Islet of Langerhans (tissue), 1 donor: ENCODE measurements around the gene PKIB.

Source experiments
- FAIRE-seq: peaks from one replicate; lab custom pipeline; 2011; peaks lifted over from hg19 to GRCh38; lab: Jason Lieb, UNC

PKIB gene

DNA sequence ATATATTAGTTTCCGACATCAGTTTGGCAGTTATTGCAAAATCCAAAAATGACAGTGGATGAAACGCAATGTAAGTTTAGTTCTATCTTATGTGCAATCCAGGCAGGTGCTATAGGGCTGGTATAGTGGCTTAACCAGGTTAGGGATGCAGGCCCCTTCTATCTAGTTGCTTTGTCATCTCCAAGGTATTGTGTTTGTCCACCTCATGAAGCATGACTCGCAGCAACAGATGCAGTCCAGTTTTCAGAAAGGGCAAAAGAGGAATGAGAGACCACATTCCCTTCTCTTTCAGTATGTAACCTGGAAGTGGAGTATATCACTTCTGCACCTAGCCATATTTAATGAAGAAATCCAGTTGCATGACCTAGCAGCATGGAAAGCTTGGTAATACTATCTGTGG lies 59.7 kb downstream of the PKIB start:
- FAIRE-seq = no peak

DNA sequence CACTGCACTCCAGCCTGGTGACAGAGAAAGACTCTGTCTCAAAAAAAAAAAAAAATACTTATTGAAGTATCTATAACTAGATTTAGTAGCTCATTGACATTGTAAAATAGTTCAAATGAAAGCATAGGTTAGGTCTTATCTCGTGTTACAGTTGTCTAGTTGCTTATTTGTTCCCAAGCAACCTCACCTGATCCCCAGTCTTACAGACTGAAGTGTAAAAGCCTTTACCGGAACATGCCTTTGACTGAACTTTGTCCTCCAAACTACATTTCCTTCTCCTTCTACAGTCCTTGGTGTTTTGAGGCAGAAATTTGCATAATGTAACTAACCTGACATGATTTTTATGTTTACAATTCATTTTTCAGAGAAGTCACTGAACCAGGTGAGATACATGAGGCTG lies 61.0 kb downstream of the PKIB start:
- no peak for FAIRE-seq

DNA sequence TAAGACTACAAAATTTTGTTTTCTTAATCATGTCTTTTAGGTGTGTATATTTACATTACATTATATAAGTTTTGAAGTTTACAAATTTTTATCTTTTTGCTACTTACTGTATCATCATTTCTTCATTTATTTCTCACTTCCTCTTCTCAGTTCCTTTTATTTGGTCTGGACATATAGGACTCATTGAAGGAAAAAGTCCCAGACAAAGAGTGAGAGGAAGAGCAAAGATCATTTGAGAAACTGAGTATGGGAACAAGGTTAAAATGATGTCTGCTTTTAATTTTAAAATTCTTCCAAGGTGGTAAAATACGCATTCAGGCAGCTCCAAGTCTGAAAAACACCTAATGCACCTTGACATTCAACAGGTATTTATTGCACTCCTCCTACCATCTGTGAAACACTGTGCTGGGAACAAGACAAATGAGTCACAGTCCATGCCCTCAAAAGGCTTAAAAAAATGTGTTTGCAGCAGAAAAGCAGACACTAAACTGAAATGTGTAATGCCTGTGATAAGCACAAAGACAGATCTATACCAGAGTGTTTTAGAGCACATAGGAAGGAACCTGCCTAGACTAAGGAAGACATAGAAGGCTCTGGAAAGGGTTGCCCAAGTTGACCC lies 63.2 kb downstream of the PKIB start:
- FAIRE-seq = no peak

DNA sequence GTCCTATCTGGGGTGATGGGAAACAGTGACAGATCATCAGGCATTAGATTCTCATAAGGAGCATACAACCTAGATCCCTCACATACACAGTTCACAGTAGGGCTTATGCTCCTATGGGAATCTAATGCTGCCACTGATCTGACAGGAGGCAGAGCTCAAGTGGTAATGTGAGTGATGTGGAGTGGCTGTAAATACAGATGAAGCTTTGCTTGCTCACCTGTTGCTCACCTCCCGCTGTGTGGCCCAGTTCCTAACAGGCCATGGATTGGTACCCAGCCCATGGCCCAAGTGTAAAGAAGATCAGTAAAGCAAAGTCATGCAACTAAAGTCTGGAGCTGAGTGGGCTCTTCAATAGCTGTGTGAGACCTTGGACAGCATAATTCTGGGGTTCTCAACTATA lies 65.9 kb downstream of the PKIB start:
- FAIRE-seq = no peak

DNA sequence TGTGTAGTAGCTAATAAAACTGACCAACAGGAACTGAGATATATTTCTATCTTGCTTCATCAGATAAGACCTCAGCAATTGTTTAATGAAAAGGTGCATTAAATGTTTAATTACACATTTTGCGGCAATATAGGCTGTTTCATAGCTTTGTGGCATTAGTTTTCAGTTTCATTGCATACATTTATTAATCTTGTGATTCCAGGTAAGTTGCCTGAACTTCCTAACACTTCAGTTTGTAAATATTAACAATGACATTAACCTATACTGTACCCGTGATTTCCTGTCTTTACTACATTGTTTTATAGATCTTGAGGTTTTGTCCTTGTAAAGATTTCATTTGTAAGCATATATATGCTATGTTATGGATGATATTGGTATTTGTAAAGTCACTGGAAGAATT lies 66.5 kb downstream of the PKIB start:
- no peak for FAIRE-seq

DNA sequence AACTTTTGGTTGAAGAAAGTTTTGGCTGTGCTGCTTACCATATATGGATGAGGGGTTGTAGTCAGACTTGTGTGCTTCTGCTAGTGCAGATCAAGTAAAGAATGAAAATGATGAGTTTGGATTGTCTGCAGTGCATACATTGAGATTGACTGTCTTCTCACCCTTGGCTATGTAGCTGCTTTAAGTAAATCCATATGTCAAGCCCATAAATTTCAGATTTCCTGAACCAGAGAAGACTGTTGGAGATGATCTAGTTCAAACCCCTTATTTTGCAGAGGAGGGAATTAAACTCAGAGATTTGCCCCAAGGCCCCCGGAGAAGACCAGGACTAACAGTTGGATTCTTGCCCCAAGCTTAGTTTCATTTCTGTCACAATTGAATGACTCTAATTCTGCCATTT lies 67.2 kb downstream of the PKIB start:
- FAIRE-seq = no peak

DNA sequence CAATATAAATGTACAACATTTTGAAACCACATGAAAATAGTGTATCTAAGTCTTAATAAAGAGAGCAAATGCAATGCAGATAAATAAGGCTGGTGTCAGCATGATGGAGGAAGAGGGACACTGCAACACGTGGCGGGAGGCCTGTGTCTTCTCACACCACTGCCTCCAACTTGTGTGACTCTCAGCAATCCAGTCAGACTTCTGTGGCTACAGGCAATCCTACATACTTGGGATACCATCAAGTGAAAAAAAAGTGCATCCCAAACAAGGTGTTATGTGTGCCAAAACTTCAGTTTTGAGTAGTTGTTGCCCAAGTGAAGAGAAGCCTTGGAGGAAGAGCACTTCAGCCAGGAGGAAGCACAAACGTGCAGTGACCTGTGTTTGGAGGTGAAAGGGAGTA lies 68.6 kb downstream of the PKIB start:
- no peak for FAIRE-seq

DNA sequence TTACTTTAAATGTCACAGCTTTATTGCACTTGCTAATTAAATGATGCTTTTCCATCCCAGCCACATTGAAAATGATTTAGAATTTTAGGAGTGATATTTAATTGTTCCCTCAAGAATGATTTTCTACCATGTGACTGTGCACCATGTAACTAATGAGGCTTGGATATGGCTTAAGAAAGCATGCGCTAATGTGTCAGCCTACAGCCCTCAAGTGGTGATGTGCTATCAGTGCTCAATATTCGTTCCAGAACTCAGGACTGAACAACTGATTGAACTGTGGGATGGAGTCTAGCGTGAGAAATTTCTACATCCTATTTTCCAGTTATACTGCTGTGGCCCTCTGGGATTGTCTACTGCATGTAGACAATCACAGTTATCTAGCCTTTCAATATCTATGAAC lies 71.5 kb downstream of the PKIB start:
- no peak for FAIRE-seq

DNA sequence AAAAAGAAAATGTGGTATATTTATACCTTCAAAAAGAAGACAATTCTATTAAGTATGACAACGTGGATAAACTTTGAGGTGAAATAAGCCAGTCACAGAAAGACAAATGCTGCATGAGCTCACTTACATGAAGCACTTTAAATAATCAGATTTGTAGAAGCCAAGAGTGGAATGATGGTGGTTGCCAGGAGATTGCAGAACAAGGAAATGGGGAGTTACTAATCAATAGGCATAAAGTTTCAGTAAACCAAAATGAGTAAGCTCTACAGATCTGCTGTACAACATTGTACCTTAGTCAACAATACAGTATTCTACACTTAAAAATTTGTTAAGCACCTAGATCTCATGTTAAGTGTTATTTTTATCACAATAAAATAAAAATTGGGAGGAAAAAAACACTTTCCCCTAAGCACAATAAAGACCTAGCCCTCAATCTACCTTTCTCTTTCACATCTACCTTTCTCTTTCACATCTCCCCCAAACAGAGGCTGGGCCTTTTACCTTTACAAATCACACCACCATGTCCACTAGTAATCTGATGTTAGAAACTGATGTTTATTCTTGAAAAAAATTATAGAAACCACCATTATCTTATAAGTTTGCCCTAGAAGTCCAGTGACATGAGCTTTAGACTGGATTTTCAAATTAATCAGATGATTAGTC lies 73.9 kb downstream of the PKIB start:
- FAIRE-seq = peak; percentile 89

DNA sequence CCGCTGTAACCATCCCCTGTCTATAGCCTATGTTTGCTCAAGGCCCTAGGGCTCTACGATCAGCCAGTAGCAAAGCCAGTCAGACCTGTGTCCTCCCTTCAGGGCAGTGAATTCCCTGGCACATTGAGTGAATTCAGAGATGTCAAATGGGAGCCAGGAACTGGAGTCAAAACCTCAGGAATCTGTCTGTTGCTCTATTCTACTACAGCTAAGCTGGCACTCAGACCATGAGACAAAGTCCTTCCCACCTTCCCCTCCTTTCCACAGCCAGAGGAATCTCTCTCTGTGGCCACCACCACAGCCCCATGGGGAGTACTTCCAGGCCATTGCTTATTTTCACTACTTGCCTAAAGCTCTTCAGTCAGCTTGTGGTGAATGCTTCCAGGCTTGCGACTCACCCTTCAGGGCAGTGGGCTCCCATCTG lies 82.0 kb downstream of the PKIB start:
- FAIRE-seq = no peak

DNA sequence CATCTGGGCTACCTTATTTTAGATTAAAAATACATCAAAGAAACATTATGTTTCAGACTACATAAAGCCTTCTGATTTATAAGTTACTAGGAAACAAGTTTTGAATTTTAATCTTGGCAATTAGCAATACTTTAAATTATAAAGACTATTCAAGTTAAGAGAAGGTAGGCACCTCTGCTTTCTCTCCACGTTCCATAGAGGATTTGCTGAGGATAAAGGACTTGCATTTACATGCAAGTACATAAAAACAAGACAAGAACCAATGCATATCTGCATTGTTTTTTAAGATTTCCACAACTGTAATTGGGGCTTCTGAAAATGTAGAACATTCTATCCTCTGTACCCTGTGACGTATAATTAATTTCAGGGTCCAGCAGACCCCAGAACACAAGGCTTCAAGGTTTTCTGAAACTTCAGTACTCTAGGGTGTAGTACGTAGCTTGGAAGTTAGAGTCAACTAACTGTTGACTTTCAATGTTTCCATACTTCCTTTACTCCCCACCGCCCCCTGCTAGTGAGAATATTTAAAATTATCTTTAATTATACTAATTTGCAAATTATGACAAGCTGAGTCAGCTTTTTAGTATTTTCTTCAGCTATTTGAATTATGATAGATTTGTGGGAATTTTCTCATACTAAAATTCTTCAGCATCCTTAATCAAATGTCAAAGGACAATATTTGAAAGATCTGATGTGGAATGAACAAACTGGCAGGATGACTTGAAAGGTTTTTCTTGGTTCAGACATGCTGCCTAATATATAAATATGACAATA lies 82.8 kb downstream of the PKIB start:
- no peak for FAIRE-seq

DNA sequence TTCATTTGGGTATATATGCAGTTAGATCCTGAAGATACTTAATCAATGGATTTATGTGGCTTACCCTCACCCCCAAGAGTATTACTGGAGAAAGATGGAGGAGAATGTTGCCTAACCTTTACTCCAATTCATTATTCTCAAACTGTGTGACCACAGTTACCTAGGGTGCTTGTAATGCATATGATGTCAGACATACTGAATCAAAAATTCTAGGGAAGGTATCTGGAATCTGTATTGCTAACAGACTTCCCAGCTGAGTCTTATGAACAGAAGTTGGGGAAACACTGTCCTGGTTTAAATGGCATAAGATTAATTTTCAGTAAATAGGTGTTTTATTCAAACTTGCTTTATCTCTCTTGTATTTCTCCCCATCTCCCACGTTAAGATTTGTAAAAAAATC lies 83.9 kb downstream of the PKIB start:
- no peak for FAIRE-seq

DNA sequence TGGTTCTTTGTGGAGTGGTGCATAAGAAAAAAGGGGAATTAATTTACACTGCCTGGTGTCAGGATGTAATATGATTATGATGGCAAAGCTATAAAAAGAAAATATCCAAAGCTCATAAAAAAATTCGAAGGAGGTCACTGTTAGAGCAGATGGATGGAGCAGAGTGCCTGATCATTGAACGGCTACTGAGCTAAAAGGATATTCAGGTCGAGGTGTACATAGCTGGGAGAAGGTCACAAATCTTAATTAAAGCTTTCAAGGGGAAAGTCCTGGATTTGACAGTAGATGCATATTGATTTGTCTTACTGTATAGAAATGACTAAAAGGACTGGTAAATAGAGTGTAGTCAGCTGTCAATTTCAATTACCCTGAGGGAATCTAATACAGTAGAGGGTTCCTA lies 84.4 kb downstream of the PKIB start:
- no peak for FAIRE-seq

DNA sequence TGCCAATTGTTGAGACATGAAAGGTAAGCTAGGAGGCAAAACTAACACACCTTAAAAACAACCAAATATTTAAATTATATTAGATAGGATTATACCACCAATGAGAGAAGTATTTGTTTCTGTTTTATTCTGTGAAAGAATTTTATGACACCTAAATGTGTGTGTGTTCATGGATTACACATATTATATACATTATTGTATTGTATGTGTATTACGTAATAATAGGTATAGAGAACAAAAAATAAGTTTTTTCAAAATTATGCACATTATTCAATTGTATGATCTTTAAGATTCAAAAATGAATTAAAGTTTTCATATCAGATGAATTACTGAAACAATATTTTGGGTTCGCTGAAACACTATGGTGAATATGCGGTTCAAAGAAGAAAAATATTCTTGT lies 85.0 kb downstream of the PKIB start:
- FAIRE-seq = no peak

DNA sequence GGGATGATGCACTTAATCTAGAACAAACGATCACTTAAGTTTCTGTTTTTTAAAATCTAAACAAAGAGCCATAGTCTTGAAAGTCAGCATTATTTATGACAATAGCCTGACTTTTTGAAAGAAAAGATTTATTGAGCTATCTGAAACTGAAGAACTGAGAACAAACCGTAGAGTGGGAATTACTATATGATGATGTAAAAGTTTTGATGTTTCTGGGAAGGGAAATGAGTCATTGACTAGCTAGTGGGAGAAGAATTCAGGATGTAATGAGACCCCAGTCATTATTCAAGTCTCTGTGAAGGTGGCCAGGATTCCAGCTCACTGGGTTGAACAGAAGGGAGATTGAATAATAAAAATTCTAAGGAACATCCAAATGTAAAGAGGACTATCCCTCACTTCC lies 85.9 kb downstream of the PKIB start:
- peak; percentile 87 for FAIRE-seq

DNA sequence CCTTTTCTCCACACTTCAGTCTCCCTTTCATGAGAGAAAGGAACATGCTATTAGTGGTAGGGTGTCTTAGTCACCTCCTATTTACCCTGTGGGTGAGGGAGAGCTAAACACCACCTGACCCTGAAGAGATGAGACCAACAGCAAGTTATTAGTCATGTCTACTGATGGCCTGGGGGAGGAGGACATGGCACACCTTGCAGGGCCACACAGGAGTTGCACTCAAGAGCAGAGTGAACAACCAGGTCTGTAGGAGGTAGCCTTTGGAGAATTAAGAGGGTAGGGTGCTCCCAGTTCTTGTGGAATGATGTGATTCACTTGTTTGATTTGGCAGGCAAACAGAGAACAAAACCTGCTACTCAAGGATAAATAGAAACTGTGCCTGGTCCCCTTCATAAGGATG lies 86.6 kb downstream of the PKIB start:
- no peak for FAIRE-seq

DNA sequence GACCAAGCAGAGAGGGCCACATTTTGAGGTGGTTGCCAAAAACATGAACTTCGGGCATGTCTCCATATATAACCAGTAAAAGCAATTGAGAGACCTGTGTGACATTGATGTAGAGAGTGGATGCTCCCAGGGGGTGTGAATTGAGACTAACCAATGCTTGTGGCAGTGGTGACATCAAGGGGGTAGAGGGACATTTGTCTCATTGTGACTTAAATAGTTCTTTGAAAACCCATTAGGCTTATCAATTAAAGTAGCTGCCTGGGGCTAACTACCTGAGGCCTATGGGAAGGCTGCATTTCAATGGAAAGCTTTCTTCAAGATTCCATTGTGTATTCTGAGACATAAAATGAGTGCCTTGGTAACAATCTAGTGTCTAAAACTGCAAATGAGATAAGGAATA lies 87.3 kb downstream of the PKIB start:
- no peak for FAIRE-seq

DNA sequence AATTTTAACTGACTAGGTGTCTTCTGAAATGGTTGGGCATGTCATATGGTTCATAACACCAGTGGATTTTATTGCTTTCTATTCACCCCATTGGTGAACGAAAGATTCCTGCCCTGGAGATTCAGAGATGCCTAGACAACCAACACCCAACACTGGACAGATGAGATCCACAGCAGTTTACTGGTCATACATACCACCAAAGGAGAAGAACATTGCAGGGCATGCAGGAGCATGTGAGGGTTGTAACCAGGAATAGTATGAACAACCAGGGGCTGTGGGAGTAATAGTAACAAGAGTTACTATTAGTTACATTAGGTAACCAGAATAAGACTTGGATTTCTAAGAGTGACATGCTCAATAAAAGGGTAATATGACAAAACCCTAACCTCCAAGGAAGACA lies 91.5 kb downstream of the PKIB start:
- no peak for FAIRE-seq

DNA sequence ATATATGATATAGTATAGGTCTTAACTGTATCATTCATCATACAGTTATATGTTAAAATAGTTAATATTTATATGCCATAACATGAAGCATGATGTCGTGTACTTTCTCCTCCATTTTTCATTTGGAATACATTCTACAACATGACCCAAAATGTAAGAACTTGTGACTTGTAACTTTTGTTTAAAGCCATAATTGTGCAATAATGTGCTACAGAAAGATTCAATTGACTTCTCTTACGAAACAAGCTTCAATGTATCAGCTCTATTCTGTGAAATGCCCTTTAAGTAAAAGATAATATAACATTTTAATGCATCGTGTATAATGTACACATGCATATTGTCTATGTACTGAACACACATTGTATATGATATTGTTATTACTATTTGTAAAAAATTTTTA lies 92.6 kb downstream of the PKIB start:
- no peak for FAIRE-seq

DNA sequence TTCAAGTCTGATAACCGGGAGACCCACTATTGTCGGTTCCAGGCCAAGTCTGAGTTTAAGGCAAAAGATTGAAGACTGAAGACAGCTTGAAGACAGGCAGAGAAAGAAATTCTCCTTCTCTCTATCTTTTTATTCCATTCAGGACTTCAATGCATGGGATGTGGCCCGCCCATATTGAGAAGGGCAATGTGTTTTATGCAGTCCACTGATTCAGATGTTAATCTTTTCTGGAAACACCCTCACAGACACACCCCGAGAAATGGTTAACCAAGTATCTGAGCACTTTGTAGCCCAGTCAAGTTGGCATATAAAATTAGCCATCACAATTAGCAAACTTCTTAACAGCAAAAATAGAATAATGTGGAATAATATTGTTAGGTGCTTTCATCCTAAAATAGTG lies 93.9 kb downstream of the PKIB start:
- no peak for FAIRE-seq

DNA sequence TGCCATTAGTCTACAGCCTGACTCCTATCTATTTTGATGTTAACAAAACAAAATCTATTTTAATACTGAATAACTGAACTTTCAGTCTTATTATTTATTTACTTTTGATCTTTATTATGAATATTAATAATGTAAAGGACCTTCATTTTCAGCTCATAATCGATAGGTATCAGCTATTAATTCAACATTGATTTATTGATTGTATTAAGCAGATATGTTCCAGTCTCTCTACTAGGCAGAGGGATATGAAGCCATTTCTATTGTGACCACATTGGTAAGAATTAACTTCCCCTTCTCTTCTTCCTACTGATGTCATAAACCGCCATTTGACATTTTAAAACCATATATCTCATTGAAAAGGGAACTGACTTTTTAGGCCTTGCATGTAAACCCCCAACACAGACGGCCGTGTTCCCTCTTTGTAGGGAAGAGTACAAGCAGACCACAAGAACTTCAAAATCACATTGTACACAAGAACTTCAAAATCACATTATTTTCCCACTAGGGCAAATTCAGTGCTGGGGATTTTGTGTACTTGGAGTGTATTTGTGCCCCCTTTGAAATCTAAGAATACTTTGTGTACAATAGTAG lies 99.8 kb downstream of the PKIB start:
- FAIRE-seq = no peak

DNA sequence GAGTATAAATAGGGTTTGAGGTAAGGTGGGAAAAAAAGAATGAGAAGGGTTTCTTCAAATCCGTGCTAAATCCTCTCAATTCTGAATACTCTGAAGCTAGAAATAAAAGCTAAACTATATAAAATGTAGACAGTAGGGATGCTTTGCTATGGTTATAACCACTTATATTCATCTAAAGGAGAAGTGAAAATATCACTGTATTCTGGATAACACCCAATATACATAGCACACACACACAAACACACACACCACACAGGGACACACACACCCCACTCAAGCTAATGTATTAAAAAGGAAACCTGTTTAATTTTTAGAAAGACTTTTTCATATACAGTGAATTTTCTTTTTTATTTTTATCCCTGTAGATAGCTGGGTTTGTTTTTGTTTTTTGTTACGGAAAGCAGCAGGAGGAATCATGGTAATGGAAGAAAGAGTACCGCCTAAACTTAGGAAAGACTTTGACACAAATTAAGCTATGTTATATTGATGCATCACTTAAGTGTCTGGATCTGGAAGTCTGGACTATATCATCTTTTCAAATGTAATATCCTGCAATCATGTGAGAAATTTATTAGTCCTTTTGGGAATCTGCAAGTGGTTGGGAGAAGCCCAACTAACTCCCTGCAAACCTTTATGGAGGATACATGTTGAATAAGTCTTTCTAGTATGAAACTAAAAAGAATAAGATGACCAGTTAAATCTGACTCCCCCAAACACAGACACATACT lies 100.9 kb downstream of the PKIB start:
- no peak for FAIRE-seq

DNA sequence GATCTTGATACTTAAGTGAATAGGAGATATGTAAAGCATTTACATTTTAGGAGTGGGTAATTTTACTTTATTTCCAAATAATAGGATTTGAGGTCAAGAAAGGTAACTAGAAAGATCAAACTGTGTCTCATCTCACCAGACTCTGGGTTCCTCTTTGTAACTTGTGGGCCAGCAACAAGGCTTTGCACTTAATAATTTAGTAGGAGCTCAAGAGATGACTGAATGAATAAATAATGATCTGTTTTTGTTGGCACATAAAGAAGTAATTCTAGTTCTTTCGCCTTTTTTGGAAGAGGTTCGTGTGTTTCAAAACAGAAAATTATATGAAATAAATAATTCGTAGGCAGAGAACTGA lies 101.9 kb downstream of the PKIB start:
- FAIRE-seq = peak; percentile 17
